Glomerular endothelial cell (primary cell): ENCODE results near the gene CRYZ. TPM values are rescaled to one million over a fixed set of nuclear protein-coding genes. Genes with fewer than 3 reads are reported as not detected.
"Not testable (repeated sequence)": the region's sequence is repeated elsewhere in the genome, so short reads cannot be mapped to it uniquely, and the experiment has no call there.

Experiments
- DNase-seq: peaks from one replicate; pipeline ENCODE4 v3.0.0-alpha.2; 2011; ENCODE audit warnings: low read depth, low spot score; ENCODE audit errors: extremely low read depth
- total RNA-seq: library from RNA; depleted of rRNA; stranded (reverse); fragments of >200 nt; gene quantifications from 2 replicates; pipeline ENCODE4 v1.2.3, GENCODE V29; 2015

CRYZ gene, protein sequence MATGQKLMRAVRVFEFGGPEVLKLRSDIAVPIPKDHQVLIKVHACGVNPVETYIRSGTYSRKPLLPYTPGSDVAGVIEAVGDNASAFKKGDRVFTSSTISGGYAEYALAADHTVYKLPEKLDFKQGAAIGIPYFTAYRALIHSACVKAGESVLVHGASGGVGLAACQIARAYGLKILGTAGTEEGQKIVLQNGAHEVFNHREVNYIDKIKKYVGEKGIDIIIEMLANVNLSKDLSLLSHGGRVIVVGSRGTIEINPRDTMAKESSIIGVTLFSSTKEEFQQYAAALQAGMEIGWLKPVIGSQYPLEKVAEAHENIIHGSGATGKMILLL
- 14.5 and 29.8 TPM in 2 replicates for total RNA-seq

DNA sequence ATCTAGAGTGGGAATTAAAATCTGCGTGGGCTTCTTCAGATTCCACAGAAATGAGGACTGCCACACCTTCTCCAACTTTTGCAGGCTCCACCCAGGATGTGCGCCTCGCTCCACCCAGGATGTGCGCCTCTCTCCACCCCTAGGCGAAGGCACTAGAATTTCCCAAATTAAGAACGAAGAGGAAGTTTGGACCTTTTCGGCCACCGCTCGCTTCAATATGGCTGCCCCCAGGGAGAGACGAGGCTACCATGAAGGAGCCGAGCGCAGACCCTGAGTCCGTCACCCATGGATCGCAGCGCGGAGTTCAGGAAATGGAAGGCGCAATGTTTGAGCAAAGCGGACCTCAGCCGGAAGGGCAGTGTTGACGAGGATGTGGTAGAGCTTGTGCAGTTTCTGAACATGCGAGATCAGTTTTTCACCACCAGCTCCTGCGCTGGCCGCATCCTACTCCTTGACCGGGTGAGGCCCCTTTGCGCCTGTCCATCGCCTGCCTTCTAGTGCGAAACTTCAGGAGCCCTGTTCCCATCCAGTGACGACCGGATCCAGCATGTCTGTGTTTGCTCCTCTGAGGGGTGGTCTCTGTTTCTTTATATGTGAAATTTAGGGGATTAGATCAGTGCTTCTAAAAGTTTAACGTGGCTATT lies at the start of gene CRYZ, which contains the start of gene TYW3:
TSS of gene CRYZ (minus strand) at position 91 of the 644 bp plus-strand sequence. CDS start 8,229 bp downstream, outside the sequence.
TSS of gene TYW3 (plus strand) at position 193 of the 644 bp plus-strand sequence. CDS start at position 286, 93 bp downstream.
- peak; percentile 67 for DNase-seq

DNA sequence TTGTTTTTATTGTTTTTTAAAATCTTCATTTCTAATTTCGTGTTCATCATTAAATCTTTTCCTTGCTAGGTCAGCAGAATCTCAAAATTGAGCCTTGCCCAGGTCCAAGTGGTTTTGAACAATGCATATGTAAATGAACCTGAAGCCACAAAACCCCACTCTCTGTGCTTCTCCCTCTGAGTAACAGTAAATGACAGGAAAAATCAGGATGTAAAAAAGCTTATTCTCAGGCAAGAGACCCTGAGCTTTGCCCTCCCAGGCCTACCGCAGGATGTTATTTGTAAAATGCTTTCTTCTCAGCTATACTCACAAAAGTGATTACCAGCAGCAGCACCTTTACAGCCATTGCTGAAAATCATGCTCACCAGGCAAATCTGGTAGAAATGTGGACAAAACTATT lies 47.7 kb upstream of the CRYZ start:
- DNase-seq: no peak

GRCh38 chr1:74779750-74780149 lies 46.9 kb upstream of the CRYZ start:
- DNase-seq: no peak

- no peak for DNase-seq
Measured at GRCh38 chr1:74777525-74777924, 44.7 kb upstream of the CRYZ start.

GRCh38 chr1:74775735-74776134 lies 42.9 kb upstream of the CRYZ start:
- DNase-seq: no peak

- no peak for DNase-seq
Measured at GRCh38 chr1:74773582-74773981, 40.7 kb upstream of the CRYZ start.

DNA sequence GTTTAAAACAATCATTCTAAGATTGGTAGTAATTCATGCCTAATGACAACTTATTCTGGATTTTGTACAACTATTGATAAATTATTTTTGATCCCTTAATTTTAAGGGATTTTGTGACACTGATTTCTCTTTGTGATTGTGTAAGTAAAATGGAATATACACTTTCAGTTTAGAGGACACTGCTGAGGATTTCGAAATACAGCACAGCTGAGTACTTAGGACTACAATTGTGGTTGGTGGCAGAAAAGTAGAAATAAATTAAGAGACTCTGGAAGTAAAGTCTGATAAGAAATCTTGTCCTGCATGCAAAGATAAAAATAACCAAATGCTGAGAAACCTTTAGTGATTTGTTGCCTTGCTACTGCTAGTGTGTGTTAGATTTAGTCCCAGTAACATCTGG lies 40.1 kb upstream of the CRYZ start:
- no peak for DNase-seq

DNA sequence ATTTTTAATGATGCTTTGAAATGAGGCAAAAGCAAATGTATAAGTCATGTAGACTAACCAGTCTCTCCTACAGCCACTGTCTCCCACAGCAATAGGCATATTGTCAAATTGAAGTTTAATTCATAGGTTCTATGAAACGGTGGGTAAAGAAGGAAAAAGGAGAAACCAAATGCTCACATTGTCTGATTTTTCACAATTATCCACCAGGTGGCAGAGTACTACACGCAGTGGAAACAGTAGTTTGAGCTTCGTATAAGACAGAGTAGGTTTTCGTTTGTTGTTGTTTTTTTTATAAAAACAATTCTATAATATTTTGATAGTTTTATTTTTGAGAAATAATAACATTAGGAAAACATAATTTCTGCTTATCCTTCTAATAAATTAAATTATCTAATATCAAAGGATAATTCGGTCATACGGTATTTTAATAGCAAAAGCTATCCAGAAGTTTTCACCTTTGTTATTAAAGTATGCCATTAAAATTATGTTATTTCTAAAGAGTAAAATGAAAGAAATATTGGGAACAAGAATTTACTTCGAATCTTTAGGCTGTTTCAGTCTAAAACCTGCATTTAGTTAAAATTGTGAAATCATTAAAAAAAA lies 39.2 kb upstream of the CRYZ start:
- peak; percentile 33 for DNase-seq

DNA sequence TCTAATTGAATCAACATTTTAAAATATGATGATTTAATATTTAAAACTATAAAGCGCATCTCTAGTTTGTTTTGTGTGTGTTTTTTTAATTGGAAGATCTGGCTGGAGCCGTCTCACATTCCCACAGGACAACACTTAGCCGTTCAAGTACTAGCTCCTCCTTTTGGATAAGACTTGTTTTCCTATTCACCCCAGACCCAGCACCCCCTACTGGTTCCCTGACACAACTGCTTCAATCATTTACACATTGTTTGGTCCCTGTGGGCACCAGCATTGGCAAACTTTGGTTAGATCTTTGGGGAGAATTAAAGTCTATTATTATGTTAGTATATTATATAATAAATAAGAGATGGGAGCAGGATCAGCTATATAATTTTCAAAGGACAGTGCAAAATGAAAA lies 34.6 kb upstream of the CRYZ start:
- DNase-seq: no peak

DNA sequence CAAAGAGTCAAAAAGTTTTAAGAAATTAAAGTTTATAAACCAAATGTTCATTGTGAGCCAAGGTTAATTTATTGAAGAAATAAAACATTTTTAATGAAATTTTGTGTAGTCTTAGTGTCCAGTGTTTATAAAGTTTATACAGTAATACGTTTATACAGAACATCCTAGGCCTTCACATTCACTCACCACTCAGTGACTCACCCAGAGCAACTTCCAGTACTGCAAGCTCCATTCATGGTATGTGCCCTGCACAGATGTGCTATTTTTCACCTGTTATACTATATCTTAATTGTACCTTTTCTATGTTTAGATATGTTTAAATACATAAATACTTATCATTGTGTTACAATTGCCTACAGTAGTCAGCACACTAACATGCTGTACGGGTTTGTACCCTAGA lies 33.7 kb upstream of the CRYZ start:
- no peak for DNase-seq

- DNase-seq: no peak
Measured at GRCh38 chr1:74763807-74764206, 31.0 kb upstream of the CRYZ start.

DNA sequence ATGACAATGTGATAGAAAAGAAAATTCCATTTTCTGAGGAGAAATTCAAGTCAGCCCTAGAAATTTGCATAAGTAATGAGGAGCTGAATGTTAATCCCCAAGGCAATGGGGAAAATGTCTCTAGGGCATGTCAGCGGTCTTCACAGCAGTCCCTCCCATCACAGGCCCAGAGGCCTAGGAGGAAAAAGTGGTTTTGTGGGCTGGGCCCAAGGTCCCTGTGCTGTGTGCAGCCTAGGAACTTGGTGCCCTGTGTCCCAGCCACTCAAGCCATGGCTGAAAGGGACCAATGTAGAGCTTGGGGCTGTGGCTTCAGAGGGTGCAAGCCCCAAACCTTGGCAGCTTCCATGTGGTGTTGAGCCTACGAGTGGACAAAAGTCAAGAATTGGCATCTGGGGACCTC lies 23.8 kb upstream of the CRYZ start:
- DNase-seq: not testable (repeated sequence)

GRCh38 chr1:74755475-74755874 lies 22.6 kb upstream of the CRYZ start:
- DNase-seq: no peak

GRCh38 chr1:74753104-74753503 lies 20.3 kb upstream of the CRYZ start:
- DNase-seq: no peak

DNA sequence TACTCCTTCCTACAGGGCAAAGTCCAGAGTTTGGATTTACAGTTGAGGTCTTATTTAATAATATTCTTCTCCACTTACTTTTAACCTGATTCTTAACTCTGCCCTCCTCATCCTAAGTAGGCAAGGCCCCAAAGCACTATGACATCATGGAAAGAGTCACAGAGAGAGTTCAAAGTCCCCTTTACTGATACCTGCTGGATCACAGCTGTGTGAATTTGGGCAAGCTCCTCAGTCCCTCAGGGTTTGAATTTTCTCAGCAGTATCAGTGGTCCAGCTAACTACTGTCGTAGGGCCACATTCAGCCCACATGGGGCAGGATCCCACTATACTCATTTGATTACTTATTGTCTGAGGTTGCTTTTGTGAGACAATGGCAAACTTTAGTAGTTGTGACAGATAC lies 16.1 kb upstream of the CRYZ start:
- no peak for DNase-seq

GRCh38 chr1:74745247-74745646 lies 12.4 kb upstream of the CRYZ start:
- DNase-seq: not testable (repeated sequence)

- DNase-seq: not testable (repeated sequence)
Measured at GRCh38 chr1:74740307-74740980, 7.6 kb upstream of the CRYZ start.

- no peak for DNase-seq
Measured at GRCh38 chr1:74737333-74737732, 4.5 kb upstream of the CRYZ start.

DNA sequence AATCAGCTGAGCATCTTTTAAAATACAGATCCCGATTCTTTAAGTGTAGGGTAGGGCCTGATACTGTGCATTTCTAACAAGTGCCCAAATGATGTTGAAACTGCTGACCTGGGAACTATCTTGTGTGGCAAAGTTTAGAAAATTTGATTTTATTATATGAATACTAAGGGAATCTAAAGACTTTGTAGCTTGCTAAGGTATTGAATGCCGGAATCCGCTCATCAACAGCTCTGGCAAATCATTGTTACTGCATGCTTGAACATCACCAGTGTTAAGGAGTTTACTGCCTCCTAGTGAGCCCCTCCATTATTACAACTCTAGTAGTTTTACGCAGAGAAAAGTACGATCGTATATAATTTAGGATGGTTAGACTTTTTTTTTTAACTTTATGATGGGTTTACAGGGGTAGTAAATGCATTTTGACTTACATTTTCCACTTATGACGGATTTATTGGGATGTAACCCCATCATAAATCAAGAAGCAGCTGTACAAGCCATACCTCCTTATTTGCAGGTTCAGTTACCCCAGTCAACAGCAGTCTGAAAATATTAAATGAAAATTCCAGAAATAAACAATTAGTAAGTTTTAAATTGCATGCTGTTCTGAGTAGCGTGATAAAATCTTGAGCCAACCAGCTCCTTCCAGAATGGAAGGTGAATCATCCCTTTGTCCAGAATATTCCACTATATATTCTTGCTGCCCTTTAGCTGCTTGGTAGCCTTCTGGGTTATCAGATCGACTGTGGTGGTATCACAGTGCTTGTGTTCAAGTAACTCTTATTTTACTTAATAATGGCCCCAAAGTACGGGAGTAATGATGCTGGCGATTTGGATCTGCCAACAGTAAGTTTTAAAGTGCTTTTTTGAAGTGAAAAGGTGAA lies 994 bp upstream of the CRYZ start:
- peak; percentile 52 for DNase-seq
